HG02981 (cell line): Measurements from ENCODE around the gene ZNF512.
"Not testable (repeated sequence)": the region's sequence is repeated elsewhere in the genome, so short reads cannot be mapped to it uniquely, and the experiment has no call there.

Source experiments
- ATAC-seq: cut with Tn5 transposase; IDR thresholded peaks from one replicate; pipeline ENCODE4 v1.9.1; 2021; ENCODE audit warnings: mild to moderate bottlenecking, moderate library complexity; ENCODE audit not compliant: unreplicated experiment

ZNF512 gene, protein sequence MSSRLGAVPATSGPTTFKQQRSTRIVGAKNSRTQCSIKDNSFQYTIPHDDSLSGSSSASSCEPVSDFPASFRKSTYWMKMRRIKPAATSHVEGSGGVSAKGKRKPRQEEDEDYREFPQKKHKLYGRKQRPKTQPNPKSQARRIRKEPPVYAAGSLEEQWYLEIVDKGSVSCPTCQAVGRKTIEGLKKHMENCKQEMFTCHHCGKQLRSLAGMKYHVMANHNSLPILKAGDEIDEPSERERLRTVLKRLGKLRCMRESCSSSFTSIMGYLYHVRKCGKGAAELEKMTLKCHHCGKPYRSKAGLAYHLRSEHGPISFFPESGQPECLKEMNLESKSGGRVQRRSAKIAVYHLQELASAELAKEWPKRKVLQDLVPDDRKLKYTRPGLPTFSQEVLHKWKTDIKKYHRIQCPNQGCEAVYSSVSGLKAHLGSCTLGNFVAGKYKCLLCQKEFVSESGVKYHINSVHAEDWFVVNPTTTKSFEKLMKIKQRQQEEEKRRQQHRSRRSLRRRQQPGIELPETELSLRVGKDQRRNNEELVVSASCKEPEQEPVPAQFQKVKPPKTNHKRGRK

DNA sequence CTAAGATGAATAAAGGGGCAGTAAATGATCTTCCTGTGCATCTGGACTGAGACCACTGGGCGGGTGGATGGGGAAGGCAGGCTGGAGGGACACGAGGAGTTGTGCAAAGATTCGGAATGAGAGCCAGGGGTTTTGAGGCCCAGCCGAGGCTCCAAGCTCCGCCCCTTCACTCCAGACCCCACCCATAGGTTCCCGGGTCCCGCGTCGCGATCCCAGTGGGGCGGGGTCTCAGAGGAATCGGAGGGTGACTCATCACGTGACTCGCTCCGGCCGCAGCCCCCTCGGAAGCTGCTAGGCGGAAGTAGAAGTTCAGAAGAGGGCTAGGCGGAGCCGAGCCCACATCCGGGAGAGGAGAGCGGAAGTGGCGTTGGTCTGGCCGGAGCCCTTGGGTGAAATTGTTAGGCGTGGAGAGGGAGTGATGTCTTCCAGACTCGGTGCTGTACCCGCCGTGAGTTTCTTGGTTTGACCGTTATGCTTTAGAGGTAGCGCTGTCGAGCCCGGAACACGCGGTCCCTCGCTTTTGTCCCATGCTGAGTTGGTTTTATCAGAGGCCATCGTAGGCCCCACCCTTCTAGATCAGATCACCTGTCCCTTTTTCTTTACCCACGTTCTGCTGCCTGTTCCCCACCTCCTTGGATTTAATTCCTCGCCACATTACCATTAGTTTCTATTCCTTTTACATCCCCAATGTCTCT is at the start of gene ZNF512:
TSS of gene ZNF512 (plus strand) at position 348 of the 695 bp plus-strand sequence. CDS start at position 419, 71 bp downstream.
- ATAC-seq, result peak; percentile 94

DNA sequence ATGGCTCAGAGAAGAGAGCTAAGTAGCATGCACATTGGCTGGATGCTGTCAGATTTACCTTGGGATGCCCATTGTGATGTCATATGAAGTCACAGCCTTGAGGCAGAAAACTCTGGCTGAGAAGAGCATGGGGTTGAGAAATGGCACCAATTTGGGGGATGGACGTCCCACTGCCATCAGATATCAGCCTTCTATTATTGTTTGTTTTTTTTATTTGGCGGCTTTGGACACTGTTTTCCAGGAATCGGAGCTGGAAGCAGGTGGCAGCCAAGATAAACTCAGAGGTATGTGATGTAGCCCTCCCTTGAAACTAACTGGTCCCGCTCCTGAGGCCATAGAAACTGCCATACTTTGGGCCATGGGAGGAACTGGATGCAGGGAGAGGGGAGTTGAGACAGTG is 45.6 kb upstream of the ZNF512 start:
- ATAC-seq, result no peak

DNA sequence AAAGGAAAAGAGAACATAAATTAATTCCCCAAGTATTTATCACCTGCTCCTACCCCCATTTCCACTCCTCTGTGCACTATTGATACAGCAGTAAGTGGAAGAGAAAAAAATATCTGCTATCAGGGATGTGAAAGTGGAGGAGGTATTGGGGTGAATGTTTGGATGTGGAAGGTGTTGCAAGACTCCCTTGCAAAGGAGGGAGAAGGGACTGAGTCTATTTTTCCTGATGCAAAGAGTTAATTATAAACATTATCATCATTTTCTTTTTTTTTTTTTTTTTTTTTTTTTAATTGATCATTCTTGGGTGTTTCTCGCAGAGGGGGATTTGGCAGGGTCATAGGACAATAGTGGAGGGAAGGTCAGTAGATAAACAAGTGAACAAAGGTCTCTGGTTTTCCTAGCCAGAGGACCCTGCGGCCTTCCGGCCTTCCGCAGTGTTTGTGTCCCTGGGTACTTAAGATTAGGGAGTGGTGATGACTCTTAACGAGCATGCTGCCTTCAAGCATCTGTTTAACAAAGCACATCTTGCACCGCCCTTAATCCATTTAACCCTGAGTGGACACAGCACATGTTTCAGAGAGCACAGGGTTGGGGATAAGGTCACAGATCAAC is 43.9 kb upstream of the ZNF512 start:
- not testable (repeated sequence) for ATAC-seq

DNA sequence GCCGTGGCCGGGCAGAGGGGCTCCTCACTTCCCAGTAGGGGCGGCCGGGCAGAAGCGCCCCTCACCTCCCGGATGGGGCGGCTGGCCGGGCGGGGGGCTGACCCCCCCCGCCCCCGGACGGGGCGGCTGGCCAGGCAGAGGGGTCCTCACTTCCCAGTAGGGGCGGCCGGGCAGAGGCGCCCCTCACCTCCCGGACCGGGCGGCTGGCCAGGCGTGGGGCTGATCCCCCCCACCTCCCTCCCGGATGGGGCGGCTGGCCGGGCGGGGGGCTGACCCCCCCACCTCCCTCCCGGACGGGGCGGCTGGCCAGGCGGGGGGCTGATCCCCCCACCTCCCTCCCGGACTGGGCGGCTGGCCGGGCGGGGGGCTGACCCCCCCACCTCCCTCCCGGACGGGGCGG is 43.2 kb upstream of the ZNF512 start:
- ATAC-seq, result not testable (repeated sequence)

DNA sequence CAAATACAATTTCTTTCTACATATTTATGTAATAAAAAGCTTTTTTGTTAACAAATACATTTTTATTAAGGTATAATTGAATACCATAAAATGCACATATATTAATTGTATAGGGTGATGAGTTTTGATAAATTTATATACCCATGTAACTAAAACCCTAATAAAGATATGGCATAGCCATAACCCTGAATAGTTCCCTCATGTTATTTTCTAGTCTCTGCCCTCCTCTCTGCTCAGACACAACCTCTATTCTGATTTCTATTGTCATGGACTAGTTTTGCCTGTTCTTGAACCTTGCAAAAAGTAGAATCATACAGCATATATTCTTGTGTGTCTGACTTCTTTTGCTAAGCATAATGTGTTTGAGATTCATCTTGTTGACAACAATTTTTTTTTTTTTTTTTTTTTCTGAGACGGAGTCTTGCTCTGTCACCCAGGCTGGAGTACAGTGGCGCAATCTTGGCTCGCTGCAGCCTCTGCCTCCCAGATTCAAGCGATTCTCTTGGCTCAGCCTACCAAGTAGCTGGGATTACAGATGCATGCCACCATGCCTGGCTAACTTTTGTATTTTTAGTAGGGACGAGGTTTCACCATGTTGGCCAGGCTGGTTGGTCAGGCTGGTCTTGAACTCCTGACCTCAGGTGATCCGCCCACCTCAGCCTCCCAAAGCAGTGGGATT is 38.6 kb upstream of the ZNF512 start:
- ATAC-seq, result no peak

DNA sequence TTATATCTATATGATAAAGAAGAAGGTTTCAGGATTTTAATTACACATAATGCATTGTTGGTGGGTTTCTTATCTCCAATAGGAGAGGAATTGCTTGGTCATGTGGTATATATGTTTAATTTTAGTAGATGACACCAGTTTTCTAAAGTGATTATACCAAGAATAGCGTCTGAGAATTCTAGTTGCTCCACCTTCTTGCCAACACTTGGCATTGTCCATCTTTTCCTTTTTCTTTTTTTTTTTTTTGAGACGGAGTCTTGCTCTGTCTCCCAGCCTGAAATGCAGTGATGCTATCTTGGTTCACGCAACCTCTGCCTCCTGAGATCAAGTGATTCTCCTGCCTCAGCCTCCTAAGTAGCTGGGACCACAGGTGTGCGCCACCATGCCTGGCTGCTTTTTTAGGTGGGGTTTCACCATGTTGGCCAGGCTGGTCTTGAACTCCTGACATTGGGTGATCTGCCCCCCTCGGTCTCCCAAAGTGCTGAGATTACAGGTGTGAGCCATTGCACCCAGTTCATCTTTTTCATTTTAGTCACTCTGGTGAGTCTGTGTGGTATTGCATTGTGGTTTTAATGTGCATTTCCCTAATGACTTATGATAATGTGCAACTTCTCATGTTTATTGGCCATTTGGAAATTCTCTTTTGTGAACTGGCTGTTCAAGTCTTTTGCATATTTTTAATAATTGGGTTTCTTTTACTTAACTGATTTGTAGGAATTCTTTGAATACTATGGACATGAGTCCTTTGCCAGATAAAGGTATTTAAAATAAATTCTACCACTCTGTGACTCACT is 37.3 kb upstream of the ZNF512 start:
- no peak for ATAC-seq

DNA sequence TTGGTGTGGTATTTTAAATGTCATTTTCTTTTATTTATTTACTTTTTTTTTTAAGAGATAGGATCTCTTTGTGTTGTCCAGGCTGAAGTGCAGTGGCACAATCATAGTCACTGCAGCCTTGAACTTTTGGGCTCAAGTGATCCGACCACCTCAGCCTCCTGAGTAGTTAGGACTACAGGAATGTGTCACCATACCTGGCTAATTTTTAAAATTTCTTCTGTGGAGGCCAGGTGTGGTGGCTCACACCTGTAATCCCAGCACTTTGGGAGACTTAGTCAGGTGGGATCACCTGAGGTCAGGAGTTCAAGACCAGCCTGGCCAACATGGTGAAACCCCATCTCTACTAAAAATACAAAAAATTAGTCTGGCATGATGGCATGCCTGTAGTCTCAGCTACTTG is 33.5 kb upstream of the ZNF512 start:
- no peak for ATAC-seq

DNA sequence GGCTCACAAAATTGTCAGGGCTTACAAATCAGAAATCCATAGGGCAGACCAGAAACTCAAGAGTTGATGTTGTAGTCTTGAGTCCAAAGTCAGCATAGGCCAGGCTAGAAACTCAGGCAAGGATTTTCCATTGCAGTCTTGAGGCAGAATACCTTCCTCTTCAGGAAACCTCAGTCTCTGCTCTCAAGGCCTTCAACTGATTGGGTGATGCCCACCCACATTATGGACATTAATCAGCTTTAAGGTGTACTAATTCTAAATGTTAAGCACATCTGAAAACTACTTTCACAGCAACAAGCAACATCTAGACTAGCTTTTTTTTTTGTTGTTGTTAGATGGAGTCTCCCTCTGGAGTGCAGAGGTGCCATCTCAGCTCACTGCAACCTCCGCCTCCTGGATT is 31.3 kb upstream of the ZNF512 start:
- ATAC-seq, result no peak

DNA sequence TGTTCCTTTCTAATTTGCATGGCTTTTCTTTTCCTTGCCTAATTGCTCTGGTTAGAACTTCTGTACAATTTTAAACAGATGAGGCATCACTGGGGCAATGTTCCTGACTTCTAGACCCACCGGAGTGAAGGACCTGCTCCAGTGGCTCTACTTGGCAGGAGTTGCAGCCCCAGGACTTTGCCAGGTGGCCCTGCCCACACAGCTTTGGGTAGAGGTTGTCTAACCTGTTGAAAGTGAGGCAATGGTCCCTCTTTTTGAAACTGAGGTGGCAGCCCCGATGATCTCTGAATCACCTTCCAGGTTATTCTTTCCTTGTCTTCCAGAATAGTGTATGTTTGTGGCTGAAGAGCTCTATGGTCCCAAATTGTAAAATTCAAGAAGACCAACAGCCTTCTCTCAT is 29.9 kb upstream of the ZNF512 start:
- ATAC-seq, result no peak

DNA sequence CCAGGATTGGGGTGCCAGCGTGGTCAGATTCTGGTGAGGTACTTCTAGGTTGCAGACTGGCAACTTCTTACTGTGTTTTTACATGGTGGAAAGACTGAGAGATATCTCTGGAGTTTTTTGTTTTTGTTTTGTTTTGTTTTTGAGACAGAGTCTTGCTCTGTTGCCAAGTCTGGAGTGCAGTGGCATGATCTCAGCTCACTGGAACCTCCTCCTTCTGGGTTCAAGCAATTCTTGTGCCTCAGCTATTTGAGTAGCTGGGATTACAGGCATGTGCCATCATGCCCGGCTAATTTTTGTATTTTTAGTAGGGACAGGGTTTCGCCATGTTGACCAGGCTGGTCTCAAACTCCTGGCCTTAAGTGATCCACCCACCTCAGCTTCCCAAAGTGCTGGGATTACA is 28.4 kb upstream of the ZNF512 start:
- ATAC-seq, result not testable (repeated sequence)

DNA sequence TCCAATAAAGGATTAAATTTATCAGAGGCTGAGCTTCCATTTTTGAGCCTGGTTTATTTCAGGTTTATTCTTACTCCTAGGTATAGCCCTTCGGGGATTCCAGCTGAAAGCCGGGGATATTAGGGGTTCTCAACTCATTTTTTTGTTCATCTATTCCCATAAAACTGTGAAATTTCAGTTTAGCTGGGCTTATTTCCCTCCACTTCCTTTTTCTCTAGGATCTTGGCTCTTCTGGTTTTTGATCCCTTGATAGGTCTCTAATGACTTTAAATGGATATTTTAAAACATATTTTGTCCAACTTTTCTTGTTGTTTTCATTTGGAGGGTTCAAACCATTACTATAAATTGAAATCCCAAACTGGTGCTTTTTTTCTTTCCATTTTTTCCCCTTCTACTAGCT is 23.6 kb upstream of the ZNF512 start:
- no peak for ATAC-seq

DNA sequence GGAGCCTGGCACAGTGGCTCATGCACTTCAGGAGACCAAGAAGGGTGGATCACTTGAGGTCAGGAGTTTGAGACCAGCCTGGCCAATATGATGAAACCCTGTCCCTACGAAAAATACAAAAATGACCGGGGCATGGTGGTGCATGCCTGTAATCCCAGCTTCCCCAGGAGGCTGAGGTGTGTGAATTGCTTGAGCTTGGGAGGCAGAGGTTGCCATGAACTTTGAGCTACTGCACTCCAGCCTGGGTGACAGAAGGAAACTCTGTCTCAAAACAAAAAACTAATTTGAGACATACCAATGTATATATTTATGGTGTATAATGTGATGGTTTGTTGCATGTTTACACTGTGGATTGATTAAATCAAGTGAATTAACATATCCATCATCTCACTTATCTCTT is 21.8 kb upstream of the ZNF512 start:
- ATAC-seq, result no peak

DNA sequence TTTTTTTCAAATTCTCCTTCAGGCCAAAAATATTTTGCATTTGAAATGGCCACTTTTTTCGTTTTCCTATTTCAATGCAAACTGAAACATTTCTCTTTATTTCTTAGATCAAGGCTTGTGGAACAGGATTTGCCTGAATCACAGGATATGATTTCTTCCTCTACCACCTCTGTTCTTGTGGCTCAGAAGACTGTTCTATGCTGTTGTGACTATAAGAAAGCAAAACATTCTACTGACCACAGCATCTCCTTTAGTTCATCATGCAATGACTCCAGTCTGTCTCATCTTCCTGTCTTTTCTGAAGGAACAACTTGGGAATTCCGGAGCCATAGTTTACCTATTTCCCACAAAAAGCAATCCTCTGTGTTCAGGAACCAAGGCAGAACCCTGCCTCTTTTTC is 16.2 kb upstream of the ZNF512 start:
- no peak for ATAC-seq

DNA sequence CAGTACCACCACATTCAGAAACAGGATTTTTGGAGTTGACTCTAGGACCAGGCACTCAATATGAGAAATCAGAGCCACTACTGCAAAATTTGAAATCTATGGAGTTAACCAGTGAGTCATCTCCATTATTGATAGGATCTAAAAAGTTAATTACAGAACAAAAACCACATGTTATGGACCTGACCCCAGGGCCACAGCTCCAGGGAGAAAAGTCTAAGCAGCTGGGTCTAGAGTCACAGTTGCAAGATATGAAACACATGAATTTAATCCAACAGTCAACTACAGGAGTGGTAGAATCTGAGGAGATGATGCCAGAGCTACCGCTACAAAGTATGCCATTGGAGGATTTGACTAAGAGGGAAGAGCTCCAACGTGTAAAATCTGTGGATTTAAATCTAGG is 13.4 kb upstream of the ZNF512 start:
- ATAC-seq, result no peak

DNA sequence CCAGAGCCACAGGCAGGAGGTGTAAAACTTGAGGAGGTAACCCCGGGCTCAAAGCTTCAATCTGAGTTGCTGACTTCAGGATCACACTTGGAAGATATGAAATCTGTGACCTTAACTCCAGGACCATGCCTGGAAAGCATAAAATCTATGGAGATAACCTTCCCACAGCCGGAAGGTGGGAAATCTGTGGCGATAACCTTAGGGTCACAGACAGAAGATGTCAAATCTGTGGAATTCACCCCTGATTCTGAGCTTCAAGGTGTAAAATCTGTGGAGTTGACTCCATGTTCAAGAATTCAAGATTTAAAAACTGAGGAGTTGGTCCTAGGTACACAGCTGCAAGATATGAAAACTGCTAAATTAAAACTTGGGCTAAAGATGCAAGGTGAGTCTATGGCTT is 11.6 kb upstream of the ZNF512 start:
- ATAC-seq, result no peak

DNA sequence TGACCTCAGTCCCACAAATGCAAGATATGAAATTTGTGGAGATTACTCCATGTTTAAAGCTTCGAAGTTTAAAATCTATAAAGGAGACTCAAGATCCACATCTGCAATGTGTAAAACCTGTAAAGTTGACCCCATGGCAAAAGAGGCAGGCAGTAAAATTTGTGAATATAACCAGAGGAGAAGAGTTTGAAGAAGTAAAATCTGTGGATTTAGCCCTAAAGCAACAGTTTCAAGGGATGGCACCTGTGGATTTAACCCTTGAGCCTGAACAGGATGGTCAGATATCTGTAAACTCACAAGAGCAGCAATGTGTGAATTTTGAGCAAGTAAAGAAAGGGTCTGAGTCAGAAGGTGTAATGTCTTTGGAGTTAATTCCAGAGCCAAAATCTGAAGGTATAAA is 11.2 kb upstream of the ZNF512 start:
- ATAC-seq, result no peak

DNA sequence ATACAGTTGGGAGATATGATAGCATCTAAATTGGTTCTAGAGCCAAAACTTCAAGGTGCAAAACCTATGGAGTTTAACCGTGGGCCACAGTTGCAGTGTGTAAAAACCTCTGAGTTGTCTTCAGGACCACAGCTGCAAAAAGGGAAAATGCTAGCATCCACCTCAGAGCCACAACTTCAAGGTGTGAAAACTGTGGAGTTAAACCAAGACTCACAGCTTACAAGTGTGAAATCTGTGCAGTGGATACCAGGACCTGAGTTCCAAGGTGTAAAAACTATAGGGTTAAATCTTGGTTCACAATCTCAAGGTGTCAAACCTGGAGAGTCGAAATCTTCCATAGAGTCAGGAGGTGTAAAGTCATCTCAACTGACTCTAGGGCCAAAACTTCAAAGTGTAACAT is 10.4 kb upstream of the ZNF512 start:
- no peak for ATAC-seq

DNA sequence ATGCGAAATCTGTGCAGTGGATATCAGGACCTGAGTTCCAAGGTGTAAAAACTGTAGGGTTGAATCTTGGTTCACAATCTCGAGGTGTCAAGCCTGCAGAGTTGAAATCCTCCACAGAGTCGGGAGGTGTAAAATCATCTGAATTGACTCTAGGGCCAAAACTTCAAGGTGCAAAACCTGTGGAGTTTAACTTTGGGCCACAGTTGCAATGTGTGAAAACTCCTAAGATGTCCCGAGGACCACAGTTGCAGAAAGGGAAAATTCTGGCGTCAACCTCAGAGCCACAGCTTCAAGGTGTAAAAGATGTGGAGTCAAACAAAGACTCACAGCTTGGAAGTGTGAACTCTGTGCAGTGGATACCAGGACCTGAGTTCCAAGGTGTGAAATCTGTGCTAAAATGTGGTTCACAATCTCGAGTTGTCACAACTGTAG is 9.8 kb upstream of the ZNF512 start:
- no peak for ATAC-seq

DNA sequence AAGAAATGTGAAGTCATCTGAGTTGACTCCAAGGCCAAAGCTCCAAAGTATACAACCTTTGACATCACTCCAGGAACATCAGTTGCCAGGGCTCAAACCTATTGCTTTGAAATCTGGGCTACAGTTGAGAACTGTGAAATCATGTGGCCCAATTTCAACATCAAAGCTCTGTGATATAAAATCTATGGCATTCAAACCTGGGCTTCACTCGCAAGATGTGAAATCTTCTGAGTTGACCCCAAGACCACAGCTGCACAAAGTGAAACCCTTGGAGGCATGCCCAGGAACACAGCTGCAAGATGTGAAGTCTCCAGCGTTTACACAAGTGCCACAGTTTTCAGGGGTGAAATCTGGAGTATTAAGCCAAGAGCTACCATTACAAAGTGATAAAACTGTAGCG is 9.4 kb upstream of the ZNF512 start:
- ATAC-seq, result no peak

DNA sequence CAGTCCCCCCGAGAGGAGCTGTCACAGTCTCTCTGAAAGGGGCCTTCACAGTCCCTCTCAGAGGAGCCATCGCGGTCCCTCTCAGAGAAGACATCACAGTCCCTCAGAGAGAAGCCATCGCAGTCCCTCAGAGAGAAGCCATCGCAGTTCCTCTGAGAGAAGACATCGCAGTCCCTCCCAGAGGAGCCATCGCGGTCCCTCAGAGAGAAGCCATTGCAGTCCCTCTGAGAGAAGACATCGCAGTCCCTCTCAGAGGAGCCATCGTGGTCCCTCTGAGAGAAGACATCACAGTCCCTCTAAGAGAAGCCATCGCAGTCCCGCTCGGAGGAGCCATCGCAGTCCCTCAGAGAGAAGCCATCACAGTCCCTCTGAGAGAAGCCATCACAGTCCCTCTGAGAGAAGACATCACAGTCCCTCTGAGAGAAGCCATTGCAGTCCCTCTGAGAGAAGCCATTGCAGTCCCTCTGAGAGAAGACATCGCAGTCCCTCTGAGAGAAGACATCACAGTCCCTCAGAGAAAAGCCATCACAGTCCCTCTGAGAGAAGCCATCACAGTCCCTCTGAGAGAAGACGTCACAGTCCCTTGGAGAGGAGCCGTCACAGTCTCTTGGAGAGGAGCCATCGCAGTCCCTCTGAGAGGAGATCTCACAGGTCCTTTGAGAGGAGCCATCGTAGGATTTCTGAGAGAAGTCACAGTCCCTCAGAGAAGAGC is 1.3 kb upstream of the ZNF512 start:
- ATAC-seq, result no peak
